Neuronal stem cell (in vitro differentiated cells): ENCODE results near the gene STAG2.

Experiments
- DNase-seq: peaks from one replicate; pipeline ENCODE4 v3.0.0-alpha.2; 2013; ENCODE audit warnings: low spot score
- H2AFZ ChIP-seq: one replicate; pipeline ENCODE4 v1.6.1; 2013; ENCODE audit warnings: mild to moderate bottlenecking, low read length, inconsistent platforms
- H2AK5ac ChIP-seq: 2 replicates; pipeline ENCODE4 v1.6.1; 2013; ENCODE audit warnings: low read depth, mild to moderate bottlenecking, inconsistent platforms, low read length, moderate library complexity, mixed read lengths
- H2BK120ac ChIP-seq: 2 replicates; pipeline ENCODE4 v1.6.1; 2013; ENCODE audit warnings: low read depth, mild to moderate bottlenecking, inconsistent platforms, low read length, moderate library complexity, mixed read lengths
- H2BK12ac ChIP-seq: one replicate; pipeline ENCODE4 v1.6.1; 2013; ENCODE audit warnings: low read length, inconsistent platforms
- H2BK15ac ChIP-seq: 2 replicates; pipeline ENCODE4 v1.6.1; 2013; ENCODE audit warnings: mild to moderate bottlenecking, low read length, inconsistent platforms, mixed read lengths
- H2BK5ac ChIP-seq: one replicate; pipeline ENCODE4 v1.6.1; 2013; ENCODE audit warnings: inconsistent platforms, mild to moderate bottlenecking, low read length, moderate library complexity
- H3K14ac ChIP-seq: one replicate; pipeline ENCODE4 v1.6.1; 2013; ENCODE audit warnings: low read length, inconsistent platforms
- H3K18ac ChIP-seq: 2 replicates; pipeline ENCODE4 v1.6.1; 2013; ENCODE audit warnings: low read length, inconsistent platforms
- H3K23ac ChIP-seq: 2 replicates; pipeline ENCODE4 v1.6.1; 2013; ENCODE audit warnings: low read depth, mild to moderate bottlenecking, mixed read lengths, low read length, inconsistent platforms; ENCODE audit not compliant: poor library complexity
- H3K27ac ChIP-seq: replicated peaks from 3 replicates; pipeline ENCODE4 v1.5.1; 2013; ENCODE audit warnings: low read length, inconsistent platforms
- H3K27me3 ChIP-seq, 3 experiments: 2 replicates each; pipeline ENCODE4 v1.6.1; 2013; ENCODE audit warnings: low read length in 3 of 3, mild to moderate bottlenecking in 2 of 3, inconsistent platforms in 1 of 3, low read depth in 1 of 3, mixed read lengths in 1 of 3, moderate library complexity in 1 of 3; ENCODE audit not compliant: control insufficient read depth in 3 of 3, insufficient read depth in 3 of 3
- H3K36me3 ChIP-seq, 2 donors: replicated peaks in 1 of 2; 2 replicates each; pipeline ENCODE4 v1.6.1; 2013; ENCODE audit warnings: low read length in 2 of 2; ENCODE audit not compliant: control insufficient read depth in 2 of 2, insufficient read depth in 2 of 2
- H3K4ac ChIP-seq: 2 replicates; pipeline ENCODE4 v1.6.1; 2013; ENCODE audit warnings: inconsistent platforms, mild to moderate bottlenecking, low read length, moderate library complexity
- H3K4me1 ChIP-seq, 2 donors: 1 replicate in 1 of 2; 2 replicates in 1 of 2; pipeline ENCODE4 v1.6.1; 2013; ENCODE audit warnings: low read length in 2 of 2, low read depth in 1 of 2; ENCODE audit not compliant: control insufficient read depth in 2 of 2, insufficient read depth in 1 of 2
- H3K4me2 ChIP-seq: one replicate; pipeline ENCODE4 v1.6.1; 2013; ENCODE audit warnings: mild to moderate bottlenecking, low read length, inconsistent platforms; ENCODE audit not compliant: insufficient read depth, poor library complexity, severe bottlenecking
- H3K4me3 ChIP-seq, 2 donors: 2 replicates each; pipeline ENCODE4 v1.5.1; 2013; ENCODE audit warnings: low read length in 2 of 2, mild to moderate bottlenecking in 2 of 2, inconsistent platforms in 1 of 2, moderate library complexity in 1 of 2
- H3K79me1 ChIP-seq: one replicate; pipeline ENCODE4 v1.6.1; 2013; ENCODE audit warnings: low read depth, mild to moderate bottlenecking, inconsistent platforms, low read length, moderate library complexity
- H3K9ac ChIP-seq: one replicate; pipeline ENCODE4 v1.6.1; 2013; ENCODE audit warnings: mild to moderate bottlenecking, low read depth, low read length, inconsistent platforms; ENCODE audit not compliant: poor library complexity
- H3K9me3 ChIP-seq, 2 donors: replicated peaks in 1 of 2; 2 replicates each; pipeline versions ENCODE3 to v1.6.1; 2013; ENCODE audit warnings: low read length in 2 of 2, mild to moderate bottlenecking in 2 of 2, inconsistent platforms in 1 of 2, low read depth in 1 of 2, mixed read lengths in 1 of 2, moderate library complexity in 1 of 2; ENCODE audit not compliant: control insufficient read depth in 2 of 2, insufficient read depth in 1 of 2
- H4K8ac ChIP-seq: one replicate; pipeline ENCODE4 v1.6.1; 2013; ENCODE audit warnings: low read depth, mild to moderate bottlenecking, inconsistent platforms, low read length, moderate library complexity
- H4K91ac ChIP-seq: one replicate; pipeline ENCODE4 v1.6.1; 2013; ENCODE audit warnings: low read length, low read depth, mild to moderate bottlenecking, inconsistent platforms; ENCODE audit not compliant: poor library complexity
- WGBS, 2 donors: extraction: QIAGEN DNeasy Blood & Tissue Kit; methylation state at CpG; one replicate each; pipeline ENCODE4 v1.1.7; 2013; ENCODE audit warnings: missing lambda C conversion rate in 2 of 2, mixed read lengths in 1 of 2; ENCODE audit not compliant: insufficient read length in 2 of 2, insufficient replicate concordance in 1 of 2; ENCODE audit errors: extremely low coverage in 2 of 2; 5-methylcytosine and 5-hydroxymethylcytosine counted together

Gene STAG2

GRCh38 chrX:124015721-124016120, 54.2 kb downstream of the STAG2 start:
- H4K8ac ChIP-seq = no peak overlapping the region
- no peak overlapping the region for H3K23ac ChIP-seq
- no peak overlapping the region for H4K91ac ChIP-seq
- H3K9me3 ChIP-seq = peaks cover 0 to 6% of the 10 kb centered on the region in 2 donors
- H2AK5ac ChIP-seq = no peak overlapping the region
- H3K79me1 ChIP-seq = peaks cover 1% of the 10 kb centered on the region
- H3K4me1 ChIP-seq = no peaks in the 10 kb centered on the region
- H3K4ac ChIP-seq = no peak overlapping the region
- H3K4me2 ChIP-seq = no peak overlapping the region
- H3K27ac ChIP-seq = no peak overlapping the region
- no peak overlapping the region for H2AFZ ChIP-seq
- no peak overlapping the region for H3K9ac ChIP-seq
- no peak overlapping the region for H3K18ac ChIP-seq
- H3K14ac ChIP-seq = no peak overlapping the region
- no peak overlapping the region for H3K4me3 ChIP-seq
- H2BK5ac ChIP-seq = no peak overlapping the region
- H3K27me3 ChIP-seq = no peaks in the 10 kb centered on the region
- no peak overlapping the region for H2BK12ac ChIP-seq
- DNase-seq = no peak
- no peak overlapping the region for H2BK15ac ChIP-seq
- H2BK120ac ChIP-seq = no peak overlapping the region
- no peaks in the 10 kb centered on the region for H3K36me3 ChIP-seq
- WGBS, 2 donors = no CpG with 5 or more reads among the region's 1 CpG

- no peak overlapping the region for H4K8ac ChIP-seq
- no peak overlapping the region for H4K91ac ChIP-seq
- no peak overlapping the region for H2AK5ac ChIP-seq
- peaks cover 1% of the 10 kb centered on the region for H3K79me1 ChIP-seq
- no peaks in the 10 kb centered on the region for H3K4me1 ChIP-seq
- no peak overlapping the region for H3K9ac ChIP-seq
- H2BK12ac ChIP-seq = no peak overlapping the region
- H3K9me3 ChIP-seq = no peaks in the 10 kb centered on the region
- no peak for DNase-seq
- H3K4me2 ChIP-seq = no peak overlapping the region
- no peak overlapping the region for H3K4me3 ChIP-seq
- no peak overlapping the region for H3K14ac ChIP-seq
- H3K23ac ChIP-seq = no peak overlapping the region
- H2BK15ac ChIP-seq = no peak overlapping the region
- H3K36me3 ChIP-seq = peaks cover 0 to 2% of the 10 kb centered on the region in 2 donors
- H3K27me3 ChIP-seq = no peaks in the 10 kb centered on the region
- H3K27ac ChIP-seq = no peak overlapping the region
- H3K4ac ChIP-seq = no peak overlapping the region
- no peak overlapping the region for H3K18ac ChIP-seq
- no peak overlapping the region for H2BK5ac ChIP-seq
- H2AFZ ChIP-seq = no peak overlapping the region
- H2BK120ac ChIP-seq = no peak overlapping the region
- WGBS, 2 donors = no CpG with 5 or more reads among the region's 1 CpG
These were observed 55.3 kb downstream of the STAG2 start for GRCh38 chrX:124016825-124017224.

DNA sequence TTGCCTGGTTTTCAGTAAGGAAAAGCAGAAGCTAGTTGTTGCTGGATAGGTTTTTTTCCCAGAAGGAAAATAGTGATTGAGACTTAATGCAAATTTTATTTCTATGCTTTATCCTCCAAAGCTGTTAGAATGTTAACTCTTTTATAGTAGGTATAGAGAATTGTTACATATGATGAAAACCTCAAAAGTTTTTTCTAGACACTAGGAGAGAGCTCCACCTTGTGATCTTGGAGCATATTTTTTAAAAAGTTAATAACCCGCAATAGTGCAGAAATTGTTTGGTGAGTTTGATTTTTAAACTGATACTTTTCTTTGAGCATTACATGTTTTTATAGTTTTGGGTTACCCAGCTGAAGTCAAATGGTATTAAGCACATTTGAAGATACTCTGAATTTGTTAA, 56.5 kb downstream of the STAG2 start:
- Histone ChIP-seq H3K36me3 (peaks cover 0 to 5% of the 10 kb centered on the region in 2 donors), H2BK12ac (no peak overlapping the region), H2BK120ac (no peak overlapping the region), H3K14ac (no peak overlapping the region), H4K91ac (no peak overlapping the region), H3K79me1 (peaks cover 1% of the 10 kb centered on the region), H2BK5ac (no peak overlapping the region), H3K18ac (no peak overlapping the region), H3K23ac (no peak overlapping the region), H3K27me3 (no peaks in the 10 kb centered on the region), H3K4me1 (no peaks in the 10 kb centered on the region), H3K9ac (no peak overlapping the region), H3K27ac (no peak overlapping the region), H2BK15ac (no peak overlapping the region), H3K4ac (no peak overlapping the region), H2AK5ac (no peak overlapping the region), H3K9me3 (no peaks in the 10 kb centered on the region), H4K8ac (no peak overlapping the region), H2AFZ (no peak overlapping the region), H3K4me2 (no peak overlapping the region), H3K4me3 (no peak overlapping the region)
- WGBS, 2 donors = no CpG with 5 or more reads among the region's 1 CpG
- DNase-seq = no peak

GRCh38 chrX:124023838-124024238, 62.3 kb downstream of the STAG2 start:
- no peaks in the 10 kb centered on the region for H3K4me1 ChIP-seq
- no peak overlapping the region for H3K27ac ChIP-seq
- H2BK5ac ChIP-seq = no peak overlapping the region
- no peak for DNase-seq
- H3K27me3 ChIP-seq = no peaks in the 10 kb centered on the region
- no peak overlapping the region for H3K9ac ChIP-seq
- no peak overlapping the region for H2AFZ ChIP-seq
- H3K9me3 ChIP-seq = no peaks in the 10 kb centered on the region
- peaks cover 0 to 55% of the 10 kb centered on the region in 2 donors for H3K36me3 ChIP-seq
- H3K4me3 ChIP-seq = no peak overlapping the region
- no peak overlapping the region for H2BK120ac ChIP-seq
- WGBS, 2 donors = no CpG with 5 or more reads among the region's 3 CpGs
- no peak overlapping the region for H3K4ac ChIP-seq
- no peak overlapping the region for H3K18ac ChIP-seq
- H2BK12ac ChIP-seq = no peak overlapping the region
- no peak overlapping the region for H4K91ac ChIP-seq
- no peak overlapping the region for H2BK15ac ChIP-seq
- H3K4me2 ChIP-seq = no peak overlapping the region
- H3K23ac ChIP-seq = no peak overlapping the region
- no peaks in the 10 kb centered on the region for H3K79me1 ChIP-seq
- no peak overlapping the region for H4K8ac ChIP-seq
- no peak overlapping the region for H2AK5ac ChIP-seq
- H3K14ac ChIP-seq = no peak overlapping the region
